Liver (tissue), 9 donors: ENCODE measurements around the gene CABP4. TPM values are rescaled to one million over a fixed set of nuclear protein-coding genes. Genes with fewer than 3 reads are reported as not detected.

ENCODE experiments used
- DNase-seq: peaks from one replicate; pipeline ENCODE4 v3.0.0-alpha.2; 2017; ENCODE audit warnings: low spot score
- H3K27ac ChIP-seq, 2 donors: one replicate each; pipeline ENCODE4 v1.7.0; 2013; ENCODE audit warnings: inconsistent platforms in 2 of 2, low read length in 2 of 2, control low read depth in 1 of 2, low read depth in 1 of 2, mild to moderate bottlenecking in 1 of 2
- H3K27me3 ChIP-seq, 4 donors: one replicate each; pipeline versions ENCODE4 v1.6.1 to v1.7.0; 2013; ENCODE audit warnings: low read length in 3 of 4, inconsistent platforms in 1 of 4, mild to moderate bottlenecking in 1 of 4, moderate library complexity in 1 of 4; ENCODE audit not compliant: control insufficient read depth in 4 of 4, insufficient read depth in 4 of 4
- H3K36me3 ChIP-seq, 4 donors: one replicate each; pipeline versions ENCODE4 v1.6.1 to v1.7.0; 2013; ENCODE audit warnings: low read length in 3 of 4, mild to moderate bottlenecking in 3 of 4, low read depth in 1 of 4, moderate library complexity in 1 of 4; ENCODE audit not compliant: control insufficient read depth in 4 of 4, insufficient read depth in 3 of 4
- H3K4me1 ChIP-seq, 4 donors: one replicate each; pipeline versions ENCODE4 v1.6.1 to v1.7.0; 2013; ENCODE audit warnings: low read length in 3 of 4, mild to moderate bottlenecking in 3 of 4, moderate library complexity in 1 of 4; ENCODE audit not compliant: control insufficient read depth in 4 of 4, insufficient read depth in 4 of 4
- H3K4me3 ChIP-seq, 3 donors: one replicate each; pipeline versions ENCODE4 v1.6.1 to v1.7.0; 2013; ENCODE audit warnings: low read length in 3 of 3, control low read depth in 1 of 3, low read depth in 1 of 3, mild to moderate bottlenecking in 1 of 3
- H3K9ac ChIP-seq, 2 donors: one replicate each; pipeline ENCODE4 v1.7.0; 2013; ENCODE audit warnings: low read length in 2 of 2, mild to moderate bottlenecking in 2 of 2, moderate library complexity in 2 of 2, control low read depth in 1 of 2, low read depth in 1 of 2
- H3K9me3 ChIP-seq, 4 donors: one replicate each; pipeline versions ENCODE4 v1.6.1 to v1.7.0; 2013; ENCODE audit warnings: low read length in 3 of 4; ENCODE audit not compliant: control insufficient read depth in 4 of 4
- EGR1 ChIP-seq, 2 donors: IDR thresholded peaks; 2 replicates each; pipeline ENCODE4 v1.6.1; 2016 to 2018; ENCODE audit warnings: antibody characterized with exemption in 2 of 2, low read depth in 2 of 2
- FOXA1 ChIP-seq: IDR thresholded peaks from 2 replicates; pipeline ENCODE4 v1.6.1; 2016; ENCODE audit warnings: antibody characterized with exemption
- FOXA2 ChIP-seq: IDR thresholded peaks from 2 replicates; pipeline ENCODE4 v1.6.1; 2016; ENCODE audit warnings: antibody characterized with exemption
- GABPA ChIP-seq, 2 donors: IDR thresholded peaks in 1 of 2; conservative IDR thresholded peaks in 1 of 2; 2 replicates each; pipeline ENCODE4 v1.6.1; 2016; ENCODE audit warnings: antibody characterized with exemption in 2 of 2, mild to moderate bottlenecking in 1 of 2, moderate library complexity in 1 of 2
- HNF4A ChIP-seq, 2 donors: conservative IDR thresholded peaks; 2 replicates each; pipeline ENCODE4 v1.6.1; 2016; ENCODE audit warnings: antibody characterized with exemption in 2 of 2, mild to moderate bottlenecking in 2 of 2
- JUND ChIP-seq, 2 donors: IDR thresholded peaks; 2 replicates each; pipeline ENCODE4 v1.6.1; 2016; ENCODE audit warnings: antibody characterized with exemption in 2 of 2
- NR2F2 ChIP-seq: IDR thresholded peaks from 2 replicates; pipeline ENCODE4 v1.6.1; 2016; ENCODE audit warnings: antibody characterized with exemption
- RAD21 ChIP-seq, 2 donors: IDR thresholded peaks; 2 replicates each; pipeline ENCODE4 v1.6.1; 2016; ENCODE audit warnings: antibody characterized with exemption in 2 of 2, mild to moderate bottlenecking in 2 of 2
- RXRA ChIP-seq, 2 donors: IDR thresholded peaks; 2 replicates each; pipeline ENCODE4 v1.6.1; 2017 to 2018; ENCODE audit warnings: antibody characterized with exemption in 2 of 2, mild to moderate bottlenecking in 1 of 2
- SP1 ChIP-seq: IDR thresholded peaks from 2 replicates; pipeline ENCODE4 v1.6.1; 2018; ENCODE audit warnings: antibody characterized with exemption, mild to moderate bottlenecking
- YY1 ChIP-seq: IDR thresholded peaks from 2 replicates; pipeline ENCODE4 v1.6.1; 2016; ENCODE audit warnings: antibody characterized with exemption, mild to moderate bottlenecking
- WGBS: extraction: QIAGEN DNeasy Blood & Tissue Kit; methylation state at CpG from one replicate; pipeline ENCODE4 v1.1.7; 2013; 5-methylcytosine and 5-hydroxymethylcytosine counted together
- polyA plus RNA-seq, 2 donors: library from polyadenylated mRNA; stranded (reverse) in 1 of 2; unstranded in 1 of 2; fragments of 200-250 nt in 1 of 2; fragments of >200 nt in 1 of 2; fragmentation: Nextera tagmentation in 1 of 2; extraction: Ambion mirVana in 1 of 2; gene quantifications; one replicate each; pipeline versions ENCODE4 v1.2.1 to v1.2.3, GENCODE V29; 2013 to 2015
- total RNA-seq, 2 donors: library from RNA; depleted of rRNA; stranded (reverse); fragments of >200 nt; gene quantifications; one replicate each; pipeline ENCODE4 v1.2.3, GENCODE V29; 2014
- TF ChIP-seq, protein P1 (sequence below): IDR thresholded peaks from 2 replicates; pipeline ENCODE4 v1.6.1; 2016; ENCODE audit warnings: antibody characterized with exemption
- TF ChIP-seq, protein P2 (sequence below): fragments of 150-350 bp; IDR thresholded peaks from 2 replicates; pipeline ENCODE4 v1.5.1; 2017; ENCODE audit warnings: improper control_type of control experiment, low read depth, low read length; ENCODE audit not compliant: missing input control
- TF ChIP-seq, protein P3 (sequence below): IDR thresholded peaks from 2 replicates; pipeline ENCODE4 v1.6.1; 2016; ENCODE audit warnings: antibody characterized with exemption
- TF ChIP-seq, protein P4 (sequence below): IDR thresholded peaks from 2 replicates; pipeline ENCODE4 v1.6.1; 2016; ENCODE audit warnings: antibody characterized with exemption
- TF ChIP-seq, protein P5 (sequence below): IDR thresholded peaks from 2 replicates; pipeline ENCODE4 v1.6.1; 2016; ENCODE audit warnings: antibody characterized with exemption, mild to moderate bottlenecking
- donor health status: healthy.
- donor health status: healthy.
- donor health status: healthy.
- donor health status: healthy.
- donor health status: healthy.

Gene CABP4
- total and polyA plus RNA-seq, 4 donors, result 0.85 to 2.9 (median 1.6) TPM

DNA sequence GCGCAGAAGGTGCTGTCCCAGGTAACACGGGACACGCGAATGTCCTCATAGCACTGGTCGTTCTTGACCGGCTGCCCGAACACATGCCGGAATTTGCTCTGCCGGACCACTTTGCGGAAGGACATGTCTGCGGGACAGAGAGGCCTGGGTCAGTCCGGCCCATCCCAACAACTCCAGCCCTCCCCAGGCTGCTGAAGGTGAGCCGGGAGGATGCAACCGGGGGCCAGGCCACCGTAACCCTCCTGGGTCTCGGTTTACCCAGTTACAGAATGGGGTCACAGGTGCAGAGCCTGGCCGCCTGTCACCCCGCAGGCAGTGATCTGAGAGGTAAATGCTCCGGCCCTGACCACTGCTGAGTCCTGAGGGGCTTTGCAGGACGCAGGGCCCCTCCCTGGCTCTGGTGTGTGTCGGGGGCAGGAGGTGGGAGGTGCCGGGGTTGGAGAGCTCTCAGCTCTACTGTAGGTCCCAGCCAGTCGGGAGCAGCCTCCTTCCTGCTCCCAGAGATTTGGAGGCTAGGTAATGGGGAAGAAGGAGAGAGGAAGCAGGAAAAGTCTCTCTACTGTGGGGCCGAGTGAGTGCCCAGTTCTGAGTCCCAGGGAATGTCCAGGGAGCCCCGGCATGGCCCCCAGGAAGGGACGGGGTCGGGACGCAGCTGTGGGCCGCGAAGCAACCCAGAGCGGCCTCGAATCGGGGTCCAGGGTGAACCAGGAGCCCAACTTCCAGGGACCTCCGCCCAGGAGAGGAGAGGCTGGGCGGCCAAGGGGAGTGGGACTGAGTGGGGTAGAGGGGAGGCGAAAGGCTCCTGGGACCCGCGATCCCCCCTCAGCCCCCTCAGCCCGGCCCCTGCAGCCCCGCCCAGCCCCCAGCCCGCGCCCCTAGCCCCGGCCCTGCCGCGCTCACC lies 12.4 kb upstream of the CABP4 start:
- WGBS, result 37% methylated on average over 45 of the region's 45 CpGs

DNA sequence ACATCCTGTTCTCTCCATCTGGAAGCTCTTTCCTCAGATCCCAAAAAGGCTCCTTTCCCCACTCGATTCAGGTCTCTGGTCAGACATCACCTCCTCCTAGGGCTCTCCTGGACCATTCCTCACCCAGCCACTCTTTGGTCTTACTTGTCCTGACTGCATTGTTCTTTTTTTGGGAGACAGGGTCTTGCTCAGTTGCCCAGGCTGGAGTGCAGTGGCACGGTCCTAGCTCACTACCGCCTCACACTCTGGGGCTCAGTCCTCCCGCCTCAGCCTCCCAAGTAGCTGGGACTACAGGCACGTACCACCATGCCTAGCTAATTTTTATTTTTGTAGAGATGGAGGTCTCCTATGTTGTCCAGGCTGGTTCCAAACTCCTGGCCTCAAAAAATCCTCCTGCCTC lies 9.6 kb upstream of the CABP4 start:
- H3K27ac ChIP-seq, result no peak overlapping the region
- WGBS, result 81% methylated on average over 5 of the region's 5 CpGs
- no peak for DNase-seq
- H3K4me3 ChIP-seq, result no peak overlapping the region
- H3K27me3 ChIP-seq, result no peaks in the 10 kb centered on the region
- H3K4me1 ChIP-seq, result peaks cover 4 to 27% (median 15%) of the 10 kb centered on the region in 4 donors
- no peaks in the 10 kb centered on the region for H3K9me3 ChIP-seq
- H3K9ac ChIP-seq, result no peak overlapping the region
- no peaks in the 10 kb centered on the region for H3K36me3 ChIP-seq
- no peak for TF ChIP-seq HNF4A (conservative IDR thresholded peaks at IDR 0.05)
- TF ChIP-seq, protein P1, sequence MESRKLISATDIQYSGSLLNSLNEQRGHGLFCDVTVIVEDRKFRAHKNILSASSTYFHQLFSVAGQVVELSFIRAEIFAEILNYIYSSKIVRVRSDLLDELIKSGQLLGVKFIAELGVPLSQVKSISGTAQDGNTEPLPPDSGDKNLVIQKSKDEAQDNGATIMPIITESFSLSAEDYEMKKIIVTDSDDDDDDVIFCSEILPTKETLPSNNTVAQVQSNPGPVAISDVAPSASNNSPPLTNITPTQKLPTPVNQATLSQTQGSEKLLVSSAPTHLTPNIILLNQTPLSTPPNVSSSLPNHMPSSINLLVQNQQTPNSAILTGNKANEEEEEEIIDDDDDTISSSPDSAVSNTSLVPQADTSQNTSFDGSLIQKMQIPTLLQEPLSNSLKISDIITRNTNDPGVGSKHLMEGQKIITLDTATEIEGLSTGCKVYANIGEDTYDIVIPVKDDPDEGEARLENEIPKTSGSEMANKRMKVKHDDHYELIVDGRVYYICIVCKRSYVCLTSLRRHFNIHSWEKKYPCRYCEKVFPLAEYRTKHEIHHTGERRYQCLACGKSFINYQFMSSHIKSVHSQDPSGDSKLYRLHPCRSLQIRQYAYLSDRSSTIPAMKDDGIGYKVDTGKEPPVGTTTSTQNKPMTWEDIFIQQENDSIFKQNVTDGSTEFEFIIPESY, result no peak
- no peak for TF ChIP-seq FOXA1
- TF ChIP-seq, protein P2, sequence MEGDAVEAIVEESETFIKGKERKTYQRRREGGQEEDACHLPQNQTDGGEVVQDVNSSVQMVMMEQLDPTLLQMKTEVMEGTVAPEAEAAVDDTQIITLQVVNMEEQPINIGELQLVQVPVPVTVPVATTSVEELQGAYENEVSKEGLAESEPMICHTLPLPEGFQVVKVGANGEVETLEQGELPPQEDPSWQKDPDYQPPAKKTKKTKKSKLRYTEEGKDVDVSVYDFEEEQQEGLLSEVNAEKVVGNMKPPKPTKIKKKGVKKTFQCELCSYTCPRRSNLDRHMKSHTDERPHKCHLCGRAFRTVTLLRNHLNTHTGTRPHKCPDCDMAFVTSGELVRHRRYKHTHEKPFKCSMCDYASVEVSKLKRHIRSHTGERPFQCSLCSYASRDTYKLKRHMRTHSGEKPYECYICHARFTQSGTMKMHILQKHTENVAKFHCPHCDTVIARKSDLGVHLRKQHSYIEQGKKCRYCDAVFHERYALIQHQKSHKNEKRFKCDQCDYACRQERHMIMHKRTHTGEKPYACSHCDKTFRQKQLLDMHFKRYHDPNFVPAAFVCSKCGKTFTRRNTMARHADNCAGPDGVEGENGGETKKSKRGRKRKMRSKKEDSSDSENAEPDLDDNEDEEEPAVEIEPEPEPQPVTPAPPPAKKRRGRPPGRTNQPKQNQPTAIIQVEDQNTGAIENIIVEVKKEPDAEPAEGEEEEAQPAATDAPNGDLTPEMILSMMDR, result no peak
- TF ChIP-seq, protein P3, sequence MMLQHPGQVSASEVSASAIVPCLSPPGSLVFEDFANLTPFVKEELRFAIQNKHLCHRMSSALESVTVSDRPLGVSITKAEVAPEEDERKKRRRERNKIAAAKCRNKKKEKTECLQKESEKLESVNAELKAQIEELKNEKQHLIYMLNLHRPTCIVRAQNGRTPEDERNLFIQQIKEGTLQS, result no peak
- TF ChIP-seq, protein P4, sequence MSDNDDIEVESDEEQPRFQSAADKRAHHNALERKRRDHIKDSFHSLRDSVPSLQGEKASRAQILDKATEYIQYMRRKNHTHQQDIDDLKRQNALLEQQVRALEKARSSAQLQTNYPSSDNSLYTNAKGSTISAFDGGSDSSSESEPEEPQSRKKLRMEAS, result no peak
- TF ChIP-seq FOXA2, result no peak
- TF ChIP-seq RAD21 (IDR thresholded peaks at IDR 0.05), result no peak
- TF ChIP-seq SP1, result no peak
- no peak for TF ChIP-seq EGR1 (IDR thresholded peaks at IDR 0.05; ENCODE audit: low read depth in 2 of 2)

More for the DNA sequence above, 12.4 kb upstream of the CABP4 start:
- Histone ChIP-seq H3K27ac (peak overlapping the region; percentile 68 to 81), H3K36me3 (peaks cover 0 to 6% (median 0%) of the 10 kb centered on the region in 4 donors), H3K27me3 (no peaks in the 10 kb centered on the region), H3K9me3 (no peaks in the 10 kb centered on the region), H3K4me1 (peaks cover 4 to 24% (median 13%) of the 10 kb centered on the region in 4 donors), H3K4me3 (peak overlapping the region in 2 of 3 donors; percentile 72 to 81), H3K9ac (peak overlapping the region in 1 of 2 donors; percentile 50)
- TF ChIP-seq, protein P5, sequence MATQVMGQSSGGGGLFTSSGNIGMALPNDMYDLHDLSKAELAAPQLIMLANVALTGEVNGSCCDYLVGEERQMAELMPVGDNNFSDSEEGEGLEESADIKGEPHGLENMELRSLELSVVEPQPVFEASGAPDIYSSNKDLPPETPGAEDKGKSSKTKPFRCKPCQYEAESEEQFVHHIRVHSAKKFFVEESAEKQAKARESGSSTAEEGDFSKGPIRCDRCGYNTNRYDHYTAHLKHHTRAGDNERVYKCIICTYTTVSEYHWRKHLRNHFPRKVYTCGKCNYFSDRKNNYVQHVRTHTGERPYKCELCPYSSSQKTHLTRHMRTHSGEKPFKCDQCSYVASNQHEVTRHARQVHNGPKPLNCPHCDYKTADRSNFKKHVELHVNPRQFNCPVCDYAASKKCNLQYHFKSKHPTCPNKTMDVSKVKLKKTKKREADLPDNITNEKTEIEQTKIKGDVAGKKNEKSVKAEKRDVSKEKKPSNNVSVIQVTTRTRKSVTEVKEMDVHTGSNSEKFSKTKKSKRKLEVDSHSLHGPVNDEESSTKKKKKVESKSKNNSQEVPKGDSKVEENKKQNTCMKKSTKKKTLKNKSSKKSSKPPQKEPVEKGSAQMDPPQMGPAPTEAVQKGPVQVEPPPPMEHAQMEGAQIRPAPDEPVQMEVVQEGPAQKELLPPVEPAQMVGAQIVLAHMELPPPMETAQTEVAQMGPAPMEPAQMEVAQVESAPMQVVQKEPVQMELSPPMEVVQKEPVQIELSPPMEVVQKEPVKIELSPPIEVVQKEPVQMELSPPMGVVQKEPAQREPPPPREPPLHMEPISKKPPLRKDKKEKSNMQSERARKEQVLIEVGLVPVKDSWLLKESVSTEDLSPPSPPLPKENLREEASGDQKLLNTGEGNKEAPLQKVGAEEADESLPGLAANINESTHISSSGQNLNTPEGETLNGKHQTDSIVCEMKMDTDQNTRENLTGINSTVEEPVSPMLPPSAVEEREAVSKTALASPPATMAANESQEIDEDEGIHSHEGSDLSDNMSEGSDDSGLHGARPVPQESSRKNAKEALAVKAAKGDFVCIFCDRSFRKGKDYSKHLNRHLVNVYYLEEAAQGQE, result no peak
- TF ChIP-seq EGR1 (IDR thresholded peaks at IDR 0.05; ENCODE audit: low read depth in 2 of 2) (no peak), FOXA1 (no peak), RXRA (IDR thresholded peaks at IDR 0.05) (no peak), NR2F2 (no peak), YY1 (no peak), JUND (IDR thresholded peaks at IDR 0.05) (no peak), GABPA (IDR thresholded peaks at IDR 0.05 in 1 of 2, conservative IDR thresholded peaks at IDR 0.05 in 1 of 2) (no peak)
- TF ChIP-seq, protein P1, result no peak
- TF ChIP-seq, protein P4, result no peak
- no peak for DNase-seq
